GM19025 (cell line): ENCODE data around the gene ASTN1.

Source experiments
- ATAC-seq: cut with Tn5 transposase; IDR thresholded peaks from one replicate; pipeline ENCODE4 v1.9.1; 2021; ENCODE audit warnings: mild to moderate bottlenecking, low read depth, moderate library complexity; ENCODE audit not compliant: unreplicated experiment

ASTN1 gene

DNA sequence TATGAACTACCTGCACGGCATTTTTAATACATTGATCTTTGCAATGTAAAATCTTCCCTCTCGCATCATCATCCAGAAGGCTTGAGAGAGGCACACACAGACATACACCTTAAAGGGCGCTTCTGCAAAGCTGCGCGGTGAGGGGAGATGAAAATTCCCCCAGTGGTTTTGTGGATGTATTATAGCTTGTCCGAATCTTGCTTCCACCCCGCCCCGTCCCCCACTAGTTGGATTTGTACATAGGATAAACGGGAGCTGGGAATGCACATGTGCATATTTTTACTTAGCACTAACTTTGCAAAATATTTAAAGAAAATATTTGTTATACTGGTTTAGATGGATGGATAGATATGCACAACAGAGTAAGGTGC is 542 bp upstream of the ASTN1 start:
- no peak for ATAC-seq

DNA sequence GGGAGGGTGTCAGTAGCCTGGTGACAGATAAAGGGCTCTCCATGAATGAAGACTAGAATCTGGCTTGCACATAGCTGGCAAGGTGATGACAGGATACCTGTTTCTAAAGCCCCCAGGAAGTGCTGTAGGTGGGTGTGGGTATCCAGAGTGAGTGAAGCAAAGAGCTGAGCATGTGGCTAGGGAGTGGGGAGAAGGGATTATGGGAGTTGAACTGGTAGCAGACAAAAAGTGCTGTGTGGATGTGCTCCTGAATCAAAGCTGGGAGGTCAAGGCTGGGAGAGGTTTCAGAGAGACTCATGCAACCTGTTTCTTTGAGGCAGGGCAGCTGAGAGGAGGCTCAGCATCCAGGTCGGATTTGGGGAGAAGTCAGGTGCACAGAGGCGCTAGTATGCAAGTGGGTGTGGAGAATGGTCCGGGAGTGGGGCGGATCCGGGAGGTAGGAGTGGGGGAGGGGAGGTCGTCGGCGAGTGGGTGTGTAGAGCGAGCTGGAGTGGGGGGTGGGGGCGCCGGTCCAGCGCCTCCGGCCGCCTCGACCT is 600 bp downstream of the ASTN1 start:
- no peak for ATAC-seq

DNA sequence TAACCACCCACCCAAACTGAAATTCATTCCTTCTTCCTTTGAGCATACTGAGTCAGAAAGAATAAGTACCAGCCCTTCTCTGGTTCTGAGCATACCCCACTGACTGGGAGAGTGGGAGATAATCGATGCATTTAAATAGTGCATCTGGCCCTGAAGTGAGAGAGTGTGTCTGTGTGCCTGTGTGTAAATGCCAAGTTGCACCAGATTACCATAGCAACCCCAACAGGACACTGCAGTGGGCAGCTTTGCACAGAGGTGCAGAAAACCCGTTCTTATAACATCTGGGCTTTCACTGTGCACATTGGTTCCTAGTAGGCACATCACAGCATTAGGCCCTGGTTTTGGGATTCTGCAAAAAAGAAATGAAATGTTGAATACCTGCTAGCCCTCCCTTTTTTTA is 2.3 kb downstream of the ASTN1 start:
- no peak for ATAC-seq

DNA sequence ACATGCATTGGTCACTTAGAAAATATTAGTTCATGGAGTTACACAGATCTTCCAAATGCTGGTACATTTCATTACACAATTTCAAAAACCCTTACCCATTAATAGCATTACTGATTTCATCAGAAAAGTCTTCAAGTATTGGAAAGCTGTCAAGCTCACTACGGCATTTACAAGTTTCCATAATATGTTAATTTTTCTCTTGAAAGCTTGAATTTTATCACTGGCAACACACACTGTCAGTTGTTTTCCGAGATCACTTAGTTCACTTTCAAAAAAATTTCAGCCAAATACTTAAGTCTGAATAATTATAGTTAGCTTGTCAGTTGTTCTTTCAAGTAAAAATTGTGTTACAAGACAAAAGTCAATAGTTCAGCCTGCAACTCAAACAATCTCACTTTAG is 18.0 kb downstream of the ASTN1 start:
- ATAC-seq: no peak

DNA sequence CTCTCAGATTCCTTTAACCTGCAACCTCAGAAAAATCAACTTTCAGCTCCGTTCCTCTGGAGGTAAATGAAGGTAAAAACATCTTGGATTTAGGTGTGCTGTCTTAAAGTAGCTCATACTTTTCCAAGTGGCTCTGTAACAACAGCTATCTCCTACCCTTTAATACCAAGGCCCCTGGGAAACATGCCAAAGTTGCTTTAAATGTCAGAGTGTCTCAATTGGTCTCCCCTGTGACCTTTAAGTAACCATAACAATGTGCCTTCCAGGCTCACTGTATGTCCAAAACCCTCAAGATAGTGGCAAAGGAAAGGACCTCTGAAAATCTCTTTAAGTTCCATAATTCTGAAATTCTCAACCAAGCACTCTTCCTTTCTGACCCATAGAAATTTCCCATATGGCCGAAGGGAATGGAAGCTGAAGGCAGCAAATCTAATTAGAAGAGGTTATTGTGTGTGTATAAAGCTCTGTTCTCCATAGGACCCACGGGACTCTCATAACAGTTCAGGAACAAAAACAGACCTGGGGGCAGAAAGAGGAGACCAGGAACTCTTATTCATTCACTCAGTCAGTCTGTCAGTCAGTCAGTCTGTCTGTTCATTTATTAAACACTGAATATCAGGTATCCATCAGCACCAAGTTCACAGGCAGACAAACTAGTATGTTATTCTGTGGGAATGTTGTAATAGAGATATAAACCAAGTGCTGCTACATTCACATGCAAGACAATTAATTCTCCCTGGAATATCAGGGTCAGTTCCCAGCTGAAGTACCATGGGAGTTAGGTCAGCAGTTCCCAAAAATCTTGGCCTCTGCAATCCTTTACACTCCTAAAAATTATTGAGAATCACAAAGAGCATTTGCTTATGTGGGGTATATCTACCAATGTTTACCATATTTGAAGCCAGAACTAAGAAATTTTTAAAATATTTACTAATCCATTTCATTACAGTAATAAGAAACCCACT is 19.1 kb downstream of the ASTN1 start:
- no peak for ATAC-seq

DNA sequence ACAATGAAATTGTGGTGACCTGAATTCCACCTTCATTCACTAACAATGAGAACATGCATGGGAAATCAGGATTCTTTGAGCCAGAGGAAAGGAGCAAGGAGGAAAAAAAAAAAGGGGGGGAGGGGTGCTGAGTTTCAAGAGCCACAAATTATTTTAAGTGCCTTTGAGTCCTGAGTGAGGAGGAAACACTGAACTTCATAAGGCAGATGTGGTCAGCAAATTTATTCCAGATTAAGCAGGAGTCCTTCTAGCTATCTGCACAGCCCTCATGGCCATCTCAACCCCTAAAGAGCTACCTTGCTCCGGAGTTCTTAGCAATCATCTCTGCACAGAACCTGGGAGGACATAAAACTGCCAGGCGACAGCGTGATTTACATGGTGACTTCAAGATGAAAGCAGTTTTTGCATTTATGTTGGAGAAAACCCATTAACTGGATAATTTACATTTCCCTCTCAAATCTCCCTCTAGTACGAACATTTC is 21.7 kb downstream of the ASTN1 start:
- ATAC-seq: no peak

DNA sequence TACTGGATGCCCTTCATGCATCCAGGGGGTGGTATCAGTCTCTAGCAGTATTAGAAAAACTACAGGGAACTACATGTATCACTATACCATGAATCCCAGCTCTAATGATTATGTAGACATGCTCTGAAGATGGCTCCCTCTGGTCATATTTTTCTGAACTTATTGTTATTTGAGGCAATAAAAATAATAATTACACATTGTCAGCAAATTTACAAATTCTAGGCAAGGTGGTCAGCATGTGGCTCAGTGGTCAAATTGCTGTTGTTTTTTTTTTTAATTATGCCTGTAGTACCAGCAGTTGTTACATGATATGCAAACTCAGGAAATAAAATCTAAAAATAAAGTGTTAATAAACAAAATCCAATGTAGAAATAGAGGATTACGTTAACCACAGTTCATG is 22.5 kb downstream of the ASTN1 start:
- ATAC-seq: no peak

DNA sequence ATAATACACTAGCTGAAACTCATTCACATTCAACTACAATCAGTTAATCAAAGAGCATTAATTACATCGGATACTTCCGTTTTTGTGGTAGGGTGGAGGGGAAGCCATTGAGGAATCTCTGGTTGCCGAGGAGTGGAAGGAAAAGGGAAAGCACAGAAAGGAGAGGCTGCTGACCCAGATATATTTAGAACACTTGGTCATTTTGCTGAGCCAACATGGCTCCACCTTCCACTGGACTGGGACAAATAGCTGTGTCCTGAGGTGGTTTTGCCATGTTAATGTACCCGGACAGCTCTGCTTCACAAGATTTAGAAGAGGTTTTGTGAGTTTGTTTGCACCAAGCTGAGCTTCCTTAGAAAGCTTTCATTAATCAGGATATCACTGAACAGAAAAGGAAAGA is 26.2 kb downstream of the ASTN1 start:
- no peak for ATAC-seq

DNA sequence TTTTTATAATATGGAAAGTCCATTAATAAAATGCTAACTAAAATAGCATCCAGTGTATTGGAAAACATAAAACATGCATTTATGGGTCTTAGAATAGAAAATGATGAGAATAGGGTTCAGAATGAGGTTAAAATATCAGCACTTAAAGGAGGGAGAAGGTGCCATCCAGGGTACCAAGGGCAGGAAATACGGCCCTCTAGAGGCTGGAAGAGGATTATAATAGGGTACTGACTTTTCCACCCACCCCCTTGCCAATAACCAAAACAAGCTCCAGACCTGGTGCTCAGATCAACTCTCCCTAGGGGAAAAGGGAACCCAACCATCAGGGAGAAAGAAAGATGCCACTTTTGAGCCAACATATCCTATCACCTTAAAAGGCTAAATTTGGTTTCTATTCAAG is 26.7 kb downstream of the ASTN1 start:
- no peak for ATAC-seq

DNA sequence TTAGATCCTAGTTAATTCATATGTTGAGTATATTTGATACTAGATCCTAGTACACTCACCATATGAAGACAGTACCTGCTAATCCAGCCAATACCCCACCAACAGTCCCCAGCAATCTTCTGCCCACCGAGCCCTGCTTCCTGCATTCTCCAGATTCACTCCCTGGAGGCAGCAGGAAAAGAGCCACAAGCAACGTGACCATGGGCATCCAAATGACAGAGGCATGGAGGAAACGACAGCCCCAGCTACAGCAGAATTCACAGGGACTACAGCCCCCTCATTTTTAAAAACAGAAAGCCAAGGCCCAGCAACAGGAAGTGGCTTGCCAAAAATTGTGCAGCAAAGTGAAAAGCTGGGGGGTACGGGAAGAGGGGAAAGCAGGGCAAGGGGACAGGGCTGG is 29.3 kb downstream of the ASTN1 start:
- ATAC-seq: no peak

DNA sequence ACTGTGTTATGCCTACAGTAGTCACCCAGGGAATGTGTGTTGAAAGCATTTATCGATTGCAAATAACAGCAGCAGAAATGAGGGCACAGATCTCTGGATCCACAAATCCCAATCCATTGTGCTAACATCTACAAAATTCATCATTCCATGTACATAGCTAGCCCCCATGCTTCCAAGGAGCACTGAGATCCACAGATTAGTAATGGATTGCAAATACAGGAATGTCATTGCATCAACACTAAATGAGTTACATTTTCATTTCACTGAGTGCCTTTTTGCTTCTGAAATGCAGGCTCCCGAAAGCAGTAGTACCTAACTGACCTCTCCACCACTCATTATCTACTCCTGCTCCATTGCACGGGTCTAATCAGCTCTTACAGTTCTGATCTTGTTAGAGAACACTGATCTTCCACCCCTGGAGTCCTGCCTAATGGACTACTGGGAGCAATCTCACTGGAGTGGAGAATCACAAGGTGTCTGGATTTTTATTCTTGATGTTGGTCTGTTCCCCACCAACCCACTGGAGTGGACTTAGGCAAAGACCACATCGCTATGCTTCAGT is 30.5 kb downstream of the ASTN1 start:
- no peak for ATAC-seq

DNA sequence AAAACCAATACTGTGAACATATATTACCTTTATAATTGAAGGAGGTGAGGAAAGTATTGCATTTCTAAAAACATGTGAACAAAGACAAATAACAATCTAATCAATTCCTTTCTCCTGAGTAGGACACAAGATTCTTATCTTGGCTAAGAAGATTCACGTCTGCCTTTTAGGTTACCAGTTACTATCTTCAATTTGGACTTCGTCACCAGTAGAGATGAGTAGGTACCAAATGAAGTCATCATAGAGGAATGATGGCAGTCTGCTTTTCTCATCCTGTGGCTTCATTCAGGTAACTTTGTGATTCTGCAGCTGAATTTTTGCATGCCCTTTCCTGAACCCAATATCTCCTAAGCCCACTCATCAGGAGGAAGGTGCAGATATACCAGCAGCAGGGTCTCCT is 32.4 kb downstream of the ASTN1 start:
- no peak for ATAC-seq

DNA sequence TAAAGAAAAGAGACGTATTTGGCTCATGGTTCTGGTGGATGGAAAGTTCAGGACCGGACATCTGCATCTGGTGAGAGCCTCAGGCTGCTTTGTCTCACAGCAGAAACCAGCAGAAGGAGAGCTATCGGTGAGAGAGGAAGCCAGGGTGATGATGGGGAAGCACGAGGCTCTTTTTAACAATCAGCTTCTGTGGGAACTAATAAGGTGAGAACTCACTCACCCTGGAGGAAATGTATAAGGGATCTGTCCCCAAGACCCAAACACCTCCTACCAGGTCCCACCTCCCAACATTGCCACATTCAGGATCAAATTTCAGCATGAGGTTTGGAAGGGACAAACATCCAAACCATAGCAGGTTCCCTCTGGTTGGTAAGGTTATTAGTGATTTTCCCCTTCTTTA is 32.8 kb downstream of the ASTN1 start:
- ATAC-seq: no peak

DNA sequence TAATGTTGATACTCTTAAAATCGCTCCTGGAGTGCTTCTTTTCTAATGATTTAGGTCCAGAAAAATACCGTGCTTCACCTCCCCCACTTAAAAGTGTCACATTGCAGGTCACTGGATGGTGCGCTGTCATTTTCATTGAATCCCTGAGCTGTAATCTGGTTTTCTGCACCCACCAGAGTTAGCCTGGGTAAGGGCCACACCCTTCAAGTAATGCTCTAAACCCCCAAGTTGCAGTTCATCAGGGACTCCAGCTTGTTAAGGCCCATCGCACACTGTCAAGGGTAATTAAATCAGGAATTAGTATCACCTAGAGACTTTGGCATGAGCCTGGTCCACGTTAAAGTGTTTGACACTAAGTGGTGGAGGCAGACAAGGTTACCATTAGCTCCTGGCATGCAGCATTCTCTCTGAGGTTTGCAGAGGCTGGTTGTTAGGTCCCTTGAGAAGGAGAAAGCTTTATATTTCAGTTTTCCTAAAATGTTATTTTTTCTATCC is 34.0 kb downstream of the ASTN1 start:
- ATAC-seq: no peak

DNA sequence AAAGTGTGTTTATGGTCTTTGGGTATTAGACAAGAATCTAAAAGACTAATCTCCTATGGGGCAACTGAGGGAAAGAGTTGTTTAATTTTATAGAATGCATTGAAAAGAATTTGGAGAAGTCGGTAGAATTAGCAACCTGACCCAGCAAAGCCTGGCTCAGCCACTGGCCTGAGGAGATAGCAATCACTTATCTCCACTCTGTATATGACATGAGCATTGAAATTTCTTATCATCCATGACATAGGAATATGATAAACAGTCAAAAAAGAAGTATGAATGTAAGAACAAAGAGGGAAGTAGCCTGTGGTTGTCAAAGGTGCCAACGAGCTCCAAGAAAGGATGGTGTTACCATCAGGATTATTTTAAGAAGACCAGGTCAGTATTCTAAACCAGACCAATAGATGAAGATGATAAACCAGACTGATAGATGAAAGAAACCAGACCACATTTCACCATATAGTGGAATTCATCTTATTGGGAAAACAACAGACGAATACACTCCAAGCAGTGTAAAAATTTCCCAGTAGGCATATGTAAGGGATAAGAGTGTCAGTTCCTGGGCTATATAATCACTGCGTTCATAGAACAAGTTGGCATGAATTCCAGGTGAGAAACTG is 35.7 kb downstream of the ASTN1 start:
- ATAC-seq: no peak

DNA sequence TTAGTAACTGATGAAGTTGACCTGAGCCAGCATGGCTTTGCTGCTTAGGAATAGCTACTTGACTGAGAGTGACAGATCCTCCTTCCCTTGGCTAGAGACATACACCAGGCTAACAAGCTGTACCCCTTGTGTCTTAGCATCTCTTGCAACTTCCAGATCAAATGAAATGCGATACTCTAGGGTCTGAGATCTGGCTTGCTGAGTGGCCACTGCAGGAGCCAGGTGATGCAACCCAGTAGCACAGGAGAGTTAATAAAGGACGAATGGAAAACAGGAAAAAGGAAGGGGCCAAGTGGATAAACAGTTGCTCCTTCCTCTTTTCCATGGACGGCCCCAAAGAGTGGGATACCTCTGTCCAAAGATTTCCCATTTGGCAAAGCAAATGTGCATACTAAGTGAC is 38.2 kb downstream of the ASTN1 start:
- no peak for ATAC-seq

DNA sequence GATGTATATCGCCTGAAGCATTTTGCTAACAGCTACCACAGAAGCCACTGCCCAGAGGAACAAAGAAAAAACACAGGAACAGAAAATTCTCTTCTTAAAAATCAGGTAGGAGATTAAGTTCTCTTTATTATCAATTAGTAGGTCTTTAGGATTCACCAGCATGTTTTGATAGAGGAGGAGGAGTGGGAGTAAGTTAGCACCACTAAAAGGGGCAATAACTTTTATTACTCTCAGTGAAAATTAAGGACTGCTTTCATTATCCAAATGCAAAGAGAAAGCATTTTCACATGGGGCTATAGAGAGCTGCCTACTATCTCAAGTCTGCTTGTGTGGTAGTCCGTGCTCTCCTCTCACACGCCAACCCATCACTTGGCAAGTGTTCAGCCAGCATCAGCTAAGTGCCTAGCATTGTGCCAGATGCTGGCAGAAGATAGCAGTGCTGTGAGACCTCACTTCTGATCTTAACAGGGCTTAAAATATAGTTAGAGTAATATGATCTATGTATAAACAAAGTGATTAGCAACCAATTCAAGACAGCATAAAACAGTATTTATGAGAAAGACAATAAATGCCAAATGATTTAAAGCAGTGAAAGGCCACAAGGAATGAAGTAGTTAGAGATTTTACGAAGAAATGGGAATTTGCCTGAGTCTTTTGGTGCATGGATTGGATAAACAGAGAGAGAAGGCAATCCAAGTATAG is 39.8 kb downstream of the ASTN1 start:
- ATAC-seq: no peak

DNA sequence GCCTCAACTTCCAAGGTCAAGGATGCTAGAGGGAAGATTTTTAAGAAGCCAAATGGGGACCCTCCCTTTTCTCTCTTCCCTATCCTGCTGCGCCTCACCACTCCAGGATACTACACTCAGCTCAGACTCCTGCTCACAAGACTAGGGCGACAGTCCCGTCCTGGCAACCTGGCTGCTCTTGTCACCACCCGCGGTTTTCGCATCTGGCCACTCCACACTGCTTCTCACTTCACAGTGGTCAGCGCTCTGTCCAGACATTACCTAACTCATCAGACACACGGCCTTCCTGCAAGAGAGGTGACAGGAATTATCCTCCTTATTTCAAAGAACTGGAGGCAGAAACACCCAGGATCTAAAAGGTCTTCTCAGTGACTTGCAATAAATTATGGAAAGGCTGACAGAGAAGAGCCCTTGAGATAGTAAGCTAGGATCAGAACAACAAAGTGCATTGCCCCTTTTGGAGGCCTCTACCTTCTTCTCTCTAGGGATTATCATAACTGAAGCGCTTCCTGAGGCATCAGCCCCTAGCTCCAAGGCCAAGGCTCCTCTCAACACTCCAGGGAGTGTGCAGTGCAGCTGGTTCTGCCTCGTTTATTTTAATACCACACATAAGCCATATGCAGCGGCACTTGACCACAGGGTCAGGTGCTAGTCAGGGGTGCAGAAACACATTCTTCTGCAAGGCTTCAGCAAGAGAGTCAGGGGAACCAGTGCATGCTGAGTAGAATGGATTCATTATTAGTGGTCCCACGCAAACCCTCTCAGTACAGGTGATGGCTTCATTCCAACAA is 41.9 kb downstream of the ASTN1 start:
- ATAC-seq: no peak

DNA sequence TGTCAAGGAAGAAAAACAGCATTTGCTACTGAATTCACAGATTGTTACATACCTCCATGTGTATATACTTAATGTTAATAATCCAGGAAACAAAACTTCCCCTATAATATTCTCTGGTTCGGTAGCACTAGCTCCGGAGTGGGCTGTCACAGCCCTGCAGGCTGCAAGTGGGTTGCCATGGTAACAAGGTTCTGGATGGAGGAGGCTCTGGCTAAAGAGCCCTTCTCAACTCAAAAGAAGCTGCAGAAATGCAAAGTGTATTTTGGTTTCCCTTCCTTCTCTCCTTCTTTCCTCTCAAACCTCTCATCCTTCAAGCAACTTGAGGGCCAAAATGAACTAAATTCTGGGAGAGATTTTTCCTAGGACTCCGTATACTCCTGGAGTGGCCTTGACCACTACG is 45.2 kb downstream of the ASTN1 start:
- no peak for ATAC-seq

DNA sequence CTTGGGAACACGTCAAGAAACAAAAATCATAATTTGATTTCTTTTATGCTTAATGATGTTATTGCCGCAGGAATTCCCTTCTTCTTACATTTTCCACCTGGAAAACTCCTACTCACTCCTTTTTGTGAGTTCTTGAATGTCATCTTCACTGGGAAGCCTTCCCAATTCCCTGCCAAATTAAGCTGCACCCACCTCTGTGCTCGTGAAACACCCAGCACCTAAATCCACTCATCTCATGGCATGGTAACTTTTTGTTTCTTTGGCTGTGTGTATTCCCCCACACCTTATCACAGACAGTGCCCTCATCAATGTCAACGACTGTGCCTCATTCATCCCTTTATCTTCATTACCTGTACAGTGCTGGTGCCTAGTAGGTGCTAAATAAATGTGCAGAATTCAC is 45.6 kb downstream of the ASTN1 start:
- ATAC-seq: no peak
